ENCODE results near the gene UGP2. TPM values are rescaled to one million over a fixed set of nuclear protein-coding genes. Genes with fewer than 3 reads are reported as not detected.
A peak's percentile ranks its signal among the peaks of the same experiment; 100 is the strongest.

UGP2 gene
- total RNA-seq, 4 donors from 2014 or later: 107 to 361 (median 319) TPM

DNA sequence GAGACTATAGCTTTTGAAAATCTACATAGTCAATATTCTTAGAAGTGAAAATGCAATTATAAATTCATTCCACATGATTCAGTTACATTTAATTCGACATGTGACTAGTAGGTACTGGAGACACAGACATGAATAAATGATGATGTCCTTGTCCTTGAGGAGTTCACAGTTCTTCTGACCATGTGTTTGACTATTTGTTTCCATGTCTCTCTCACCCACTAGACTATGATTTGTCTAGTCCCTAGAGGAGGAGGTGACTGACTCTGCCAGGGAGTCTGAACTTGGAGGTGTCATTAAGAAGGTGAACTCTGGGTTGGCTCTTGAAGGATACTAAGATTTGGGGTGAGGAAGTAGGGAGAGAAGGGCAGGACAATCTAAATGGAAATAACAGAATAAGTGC is 20.7 kb upstream of the UGP2 start:
- no peak for DNase-seq (ENCODE audit: low spot score)
- no peak for ATAC-seq (ENCODE audit: low FRiP score)
- TF ChIP-seq, protein P1, sequence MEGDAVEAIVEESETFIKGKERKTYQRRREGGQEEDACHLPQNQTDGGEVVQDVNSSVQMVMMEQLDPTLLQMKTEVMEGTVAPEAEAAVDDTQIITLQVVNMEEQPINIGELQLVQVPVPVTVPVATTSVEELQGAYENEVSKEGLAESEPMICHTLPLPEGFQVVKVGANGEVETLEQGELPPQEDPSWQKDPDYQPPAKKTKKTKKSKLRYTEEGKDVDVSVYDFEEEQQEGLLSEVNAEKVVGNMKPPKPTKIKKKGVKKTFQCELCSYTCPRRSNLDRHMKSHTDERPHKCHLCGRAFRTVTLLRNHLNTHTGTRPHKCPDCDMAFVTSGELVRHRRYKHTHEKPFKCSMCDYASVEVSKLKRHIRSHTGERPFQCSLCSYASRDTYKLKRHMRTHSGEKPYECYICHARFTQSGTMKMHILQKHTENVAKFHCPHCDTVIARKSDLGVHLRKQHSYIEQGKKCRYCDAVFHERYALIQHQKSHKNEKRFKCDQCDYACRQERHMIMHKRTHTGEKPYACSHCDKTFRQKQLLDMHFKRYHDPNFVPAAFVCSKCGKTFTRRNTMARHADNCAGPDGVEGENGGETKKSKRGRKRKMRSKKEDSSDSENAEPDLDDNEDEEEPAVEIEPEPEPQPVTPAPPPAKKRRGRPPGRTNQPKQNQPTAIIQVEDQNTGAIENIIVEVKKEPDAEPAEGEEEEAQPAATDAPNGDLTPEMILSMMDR (IDR thresholded peaks at IDR 0.05): no peak

DNA sequence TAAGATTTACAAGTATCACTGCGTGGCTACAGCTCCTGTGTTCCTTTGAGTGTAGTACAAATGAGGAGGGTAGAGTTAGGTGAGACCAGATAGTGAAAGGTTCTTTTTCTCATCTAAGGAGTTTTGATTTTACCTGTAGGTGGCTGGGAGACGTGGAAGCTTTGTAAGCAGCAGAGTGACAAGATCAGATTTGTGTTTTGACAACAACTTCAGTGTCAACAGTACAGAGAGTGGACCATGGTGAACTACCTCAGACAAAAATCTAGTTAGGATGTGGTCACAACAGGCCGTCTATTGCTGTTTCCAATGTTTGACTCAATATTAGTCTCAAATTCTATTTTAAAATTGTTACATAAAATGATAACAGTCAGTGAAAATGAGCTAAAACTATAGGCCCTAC is 20.3 kb upstream of the UGP2 start:
- TF ChIP-seq, protein P1 (IDR thresholded peaks at IDR 0.05): no peak
- DNase-seq (ENCODE audit: low spot score) (no peak), ATAC-seq (ENCODE audit: low FRiP score) (no peak)

DNA sequence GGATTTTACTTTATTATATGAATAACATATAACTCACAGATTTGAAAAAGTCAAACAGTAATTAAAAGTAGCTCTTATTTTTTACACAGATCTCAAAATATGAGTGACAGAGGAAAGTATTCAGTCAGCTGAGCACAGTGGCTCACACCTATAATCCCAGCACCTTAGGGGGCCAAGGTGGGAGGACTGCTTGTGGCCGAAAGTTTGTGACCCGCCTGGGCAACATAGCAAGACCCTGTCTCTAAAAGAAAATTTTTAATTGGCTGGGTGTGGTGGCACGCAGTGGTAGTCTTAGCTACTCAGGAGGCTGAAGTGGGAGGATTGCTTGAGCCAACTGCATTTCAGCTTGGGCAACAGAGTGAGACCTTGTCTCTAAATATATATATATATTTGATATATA is 19.2 kb upstream of the UGP2 start:
- DNase-seq (ENCODE audit: low spot score) (no peak), ATAC-seq (ENCODE audit: low FRiP score) (no peak)
- TF ChIP-seq, protein P1 (IDR thresholded peaks at IDR 0.05): no peak

GRCh38 chr2:63827749-63828148 is 13.9 kb upstream of the UGP2 start:
- DNase-seq (ENCODE audit: low spot score): no peak
- TF ChIP-seq, protein P1 (IDR thresholded peaks at IDR 0.05): no peak

DNA sequence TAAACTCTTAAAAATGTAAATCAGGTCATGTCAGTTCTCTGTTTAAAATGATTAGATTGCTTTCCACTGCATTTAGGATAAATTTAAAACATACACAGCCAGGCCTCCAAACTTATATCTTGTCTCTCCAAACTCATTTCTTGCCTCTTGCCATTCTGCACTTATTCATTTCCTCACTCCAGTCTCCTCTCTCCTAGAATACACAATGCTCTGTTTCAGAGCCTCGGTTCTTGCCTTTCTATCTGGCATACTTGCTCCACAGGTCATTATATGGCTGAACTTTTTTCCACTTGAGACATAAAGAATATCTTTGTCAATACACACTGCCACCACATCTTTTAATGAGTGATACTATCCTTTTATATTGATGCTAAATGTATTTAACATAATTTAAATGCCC is 10.5 kb upstream of the UGP2 start:
- TF ChIP-seq, protein P1 (IDR thresholded peaks at IDR 0.05): no peak
- DNase-seq (ENCODE audit: low spot score): no peak
- no peak for ATAC-seq (ENCODE audit: low FRiP score)

More at GRCh38 chr2:63827749-63828148, 13.9 kb upstream of the UGP2 start:
- peak; percentile 88 for ATAC-seq (ENCODE audit: low FRiP score)

GRCh38 chr2:63834401-63834800 is 7.3 kb upstream of the UGP2 start:
- DNase-seq (ENCODE audit: low spot score) (no peak), ATAC-seq (ENCODE audit: low FRiP score) (no peak)
- TF ChIP-seq, protein P1 (IDR thresholded peaks at IDR 0.05): no peak

GRCh38 chr2:63837036-63837594 is 4.6 kb upstream of the UGP2 start:
- DNase-seq (ENCODE audit: low spot score) (no peak), ATAC-seq (ENCODE audit: low FRiP score) (no peak)

More at GRCh38 chr2:63837036-63837594, 4.6 kb upstream of the UGP2 start:
- TF ChIP-seq, protein P1 (IDR thresholded peaks at IDR 0.05): no peak

All from omental fat pad (tissue), 4 donors.